HEK293 (cell line): ENCODE results near the gene KDM6A.

Experiments
- ZNF791 ChIP-seq: fragments of 450-650 bp; formaldehyde crosslinking; IDR thresholded peaks from 2 replicates; pipeline ENCODE4 v1.5.1; 2016; ENCODE audit warnings: missing biosample characterization, missing genetic modification characterization
- TF ChIP-seq, protein P1 (sequence below): fragments of 450-650 bp; formaldehyde crosslinking; IDR thresholded peaks from 2 replicates; pipeline ENCODE4 v1.5.1; 2016; ENCODE audit warnings: missing biosample characterization, missing genetic modification characterization, low read depth

DNA sequence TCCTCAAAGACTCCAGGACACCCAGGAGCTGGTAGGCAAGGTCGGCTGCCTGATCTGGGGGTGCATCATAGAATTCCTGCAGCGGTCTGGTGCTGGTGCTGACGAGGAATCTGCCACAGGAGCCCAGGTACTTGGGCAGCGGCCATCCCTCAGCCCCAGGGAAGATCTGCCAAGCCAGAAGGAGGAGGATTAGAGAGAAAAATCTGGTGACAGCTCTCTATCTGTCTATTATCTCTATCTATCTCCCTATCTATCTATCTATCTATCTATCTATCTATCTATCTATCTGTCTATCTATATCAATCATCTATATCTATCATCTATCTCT lies 281.0 kb downstream of the KDM6A start:
- TF ChIP-seq, protein P1, sequence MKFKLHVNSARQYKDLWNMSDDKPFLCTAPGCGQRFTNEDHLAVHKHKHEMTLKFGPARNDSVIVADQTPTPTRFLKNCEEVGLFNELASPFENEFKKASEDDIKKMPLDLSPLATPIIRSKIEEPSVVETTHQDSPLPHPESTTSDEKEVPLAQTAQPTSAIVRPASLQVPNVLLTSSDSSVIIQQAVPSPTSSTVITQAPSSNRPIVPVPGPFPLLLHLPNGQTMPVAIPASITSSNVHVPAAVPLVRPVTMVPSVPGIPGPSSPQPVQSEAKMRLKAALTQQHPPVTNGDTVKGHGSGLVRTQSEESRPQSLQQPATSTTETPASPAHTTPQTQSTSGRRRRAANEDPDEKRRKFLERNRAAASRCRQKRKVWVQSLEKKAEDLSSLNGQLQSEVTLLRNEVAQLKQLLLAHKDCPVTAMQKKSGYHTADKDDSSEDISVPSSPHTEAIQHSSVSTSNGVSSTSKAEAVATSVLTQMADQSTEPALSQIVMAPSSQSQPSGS, result no peak
- no peak for TF ChIP-seq ZNF791 (tag by site-specific recombination)
